IMR-90 (cell line): Measurements from ENCODE around the gene KCNQ1. TPM values are rescaled to one million over a fixed set of nuclear protein-coding genes. Genes with fewer than 3 reads are reported as not detected.

Experiments
- ATAC-seq: fragments of 200-7000 bp; cut with Tn5 transposase; 2 replicates; pipeline ENCODE4 v1.9.1; 2020; ENCODE audit warnings: low read depth, mild to moderate bottlenecking, moderate library complexity
- BruUV-seq: library from RNA; stranded (reverse); fragments of 400-500 nt; replicated peaks from 2 replicates; lab custom pipeline; 2021; lab: Mats Ljungman, UMichigan
- CTCF ChIA-PET: fragments of 300-600 bp; formaldehyde crosslinking; extraction: SDS; loops from one replicate; lab custom pipeline; 2021; ENCODE audit warnings: antibody characterized with exemption; lab: Yijun Ruan, JAX
- POLR2A ChIA-PET: fragments of 300-600 bp; sonication (Branson Sonifier 250); formaldehyde crosslinking; loops from one replicate; lab custom pipeline; 2022; ENCODE audit warnings: antibody characterized with exemption; ENCODE audit not compliant: unreplicated experiment; lab: Charles Lee
- DNase-seq: peaks from one replicate; pipeline ENCODE4 v3.0.0; 2013
- H2AFZ ChIP-seq: replicated peaks from 2 replicates; pipeline ENCODE3; 2013; ENCODE audit warnings: low read length, mild to moderate bottlenecking; ENCODE audit not compliant: poor library complexity
- H2AK5ac ChIP-seq: 2 replicates; pipeline ENCODE4 v1.6.1; 2013; ENCODE audit warnings: low read depth, low read length, inconsistent platforms
- H2AK9ac ChIP-seq: replicated peaks from 2 replicates; pipeline ENCODE3; 2013; ENCODE audit warnings: mild to moderate bottlenecking, low read depth, low read length, moderate library complexity; ENCODE audit not compliant: poor library complexity
- H2BK120ac ChIP-seq: 2 replicates; pipeline ENCODE4 v1.6.1; 2013; ENCODE audit warnings: low read depth, low read length, inconsistent platforms
- H2BK15ac ChIP-seq: 3 replicates; pipeline ENCODE4 v1.6.1; 2013; ENCODE audit warnings: low read depth, low read length, inconsistent platforms
- H2BK20ac ChIP-seq: 2 replicates; pipeline ENCODE4 v1.6.1; 2013; ENCODE audit warnings: low read depth, mild to moderate bottlenecking, inconsistent platforms, low read length, moderate library complexity
- H2BK5ac ChIP-seq: 2 replicates; pipeline ENCODE4 v1.6.1; 2013; ENCODE audit warnings: mild to moderate bottlenecking, low read depth, low read length, inconsistent platforms; ENCODE audit not compliant: poor library complexity, severe bottlenecking
- H3K14ac ChIP-seq: replicated peaks from 2 replicates; pipeline ENCODE4 v1.6.1; 2013; ENCODE audit warnings: low read depth, low read length, inconsistent platforms
- H3K18ac ChIP-seq: 2 replicates; pipeline ENCODE4 v1.6.1; 2013; ENCODE audit warnings: low read depth, low read length, control low read depth
- H3K23ac ChIP-seq: 2 replicates; pipeline ENCODE4 v1.6.1; 2013; ENCODE audit warnings: low read depth, low read length, inconsistent platforms
- H3K27ac ChIP-seq: 2 replicates; pipeline ENCODE4 v1.5.1; 2013; ENCODE audit warnings: mild to moderate bottlenecking, control low read depth, low read length; ENCODE audit not compliant: insufficient read depth
- H3K27me3 ChIP-seq: 2 replicates; pipeline ENCODE4 v1.6.1; 2013; ENCODE audit warnings: low read length; ENCODE audit not compliant: control insufficient read depth, insufficient read depth
- H3K36me3 ChIP-seq: 2 replicates; pipeline ENCODE4 v1.6.1; 2013; ENCODE audit warnings: low read length, mixed read lengths; ENCODE audit not compliant: control insufficient read depth, insufficient read depth
- H3K4ac ChIP-seq: 2 replicates; pipeline ENCODE4 v1.6.1; 2013; ENCODE audit warnings: low read depth, low read length, inconsistent platforms
- H3K4me1 ChIP-seq: 2 replicates; pipeline ENCODE4 v1.6.1; 2013; ENCODE audit warnings: low read length, mixed read lengths; ENCODE audit not compliant: control insufficient read depth, insufficient read depth
- H3K4me2 ChIP-seq: 2 replicates; pipeline ENCODE4 v1.6.1; 2013; ENCODE audit warnings: low read depth, mild to moderate bottlenecking, control low read depth, low read length, moderate library complexity
- H3K4me3 ChIP-seq: 2 replicates; pipeline ENCODE4 v1.5.1; 2013; ENCODE audit warnings: low read depth, mild to moderate bottlenecking, control low read depth, low read length, moderate library complexity; ENCODE audit not compliant: insufficient read depth
- H3K56ac ChIP-seq: 2 replicates; pipeline ENCODE4 v1.6.1; 2013; ENCODE audit warnings: low read length, inconsistent platforms; ENCODE audit not compliant: insufficient read depth; ENCODE audit errors: extremely low read depth
- H3K79me1 ChIP-seq, 2 experiments: 2 replicates each; pipeline ENCODE4 v1.6.1; 2013; ENCODE audit warnings: low read length in 2 of 2, inconsistent platforms in 1 of 2, low read depth in 1 of 2
- H3K9ac ChIP-seq: 2 replicates; pipeline ENCODE4 v1.6.1; 2013; ENCODE audit warnings: low read depth, low read length, control low read depth
- H3K9me1 ChIP-seq: 2 replicates; pipeline ENCODE4 v1.6.1; 2013; ENCODE audit warnings: low read length, inconsistent platforms; ENCODE audit not compliant: insufficient read depth
- H3K9me3 ChIP-seq: 2 replicates; pipeline ENCODE4 v1.6.1; 2013; ENCODE audit warnings: low read length; ENCODE audit not compliant: control insufficient read depth, insufficient read depth
- H4K20me1 ChIP-seq: 2 replicates; pipeline ENCODE4 v1.6.1; 2013; ENCODE audit warnings: low read length, inconsistent platforms; ENCODE audit not compliant: insufficient read depth
- H4K5ac ChIP-seq: 2 replicates; pipeline ENCODE4 v1.6.1; 2013; ENCODE audit warnings: mild to moderate bottlenecking, low read depth, low read length, control low read depth
- H4K8ac ChIP-seq, 2 experiments: 2 replicates each; pipeline ENCODE4 v1.6.1; 2013; ENCODE audit warnings: low read depth in 2 of 2, low read length in 2 of 2, control low read depth in 1 of 2, inconsistent platforms in 1 of 2
- H4K91ac ChIP-seq: 2 replicates; pipeline ENCODE4 v1.6.1; 2013; ENCODE audit warnings: low read depth, low read length, inconsistent platforms; ENCODE audit not compliant: insufficient read depth
- CHD1 ChIP-seq: IDR thresholded peaks from 2 replicates; pipeline ENCODE4 v1.6.1; 2012; ENCODE audit warnings: low read depth, low read length, improper control_type of control experiment
- FOS ChIP-seq: fragments of 150-350 bp; IDR thresholded peaks from 2 replicates; pipeline ENCODE4 v1.6.1; 2016; ENCODE audit warnings: low read depth, low read length
- MAFK ChIP-seq: IDR thresholded peaks from 2 replicates; pipeline ENCODE4 v1.6.1; 2012; ENCODE audit warnings: low read depth, low read length, improper control_type of control experiment
- MAZ ChIP-seq: IDR thresholded peaks from 2 replicates; pipeline ENCODE4 v1.6.1; 2012; ENCODE audit warnings: low read depth, mild to moderate bottlenecking, low read length, improper control_type of control experiment, moderate library complexity, borderline replicate concordance
- MXI1 ChIP-seq: IDR thresholded peaks from 2 replicates; pipeline ENCODE4 v1.6.1; 2012; ENCODE audit warnings: low read depth, mild to moderate bottlenecking, low read length, moderate library complexity, borderline replicate concordance
- NFE2L2 ChIP-seq: fragments of 150-350 bp; IDR thresholded peaks from 2 replicates; pipeline ENCODE4 v1.6.1; 2016; ENCODE audit warnings: low read depth, mild to moderate bottlenecking, low read length
- POLR2A ChIP-seq: IDR thresholded peaks from 2 replicates; pipeline ENCODE4 v1.6.1; 2012; ENCODE audit warnings: mild to moderate bottlenecking, low read depth, low read length
- RAD21 ChIP-seq: IDR thresholded peaks from 2 replicates; pipeline ENCODE4 v1.6.1; 2012; ENCODE audit warnings: low read length, improper control_type of control experiment
- RCOR1 ChIP-seq: IDR thresholded peaks from 2 replicates; pipeline ENCODE4 v1.6.1; 2012; ENCODE audit warnings: mild to moderate bottlenecking, low read length, improper control_type of control experiment; ENCODE audit not compliant: insufficient replicate concordance
- SMC3 ChIP-seq: fragments of 150-350 bp; IDR thresholded peaks from 2 replicates; pipeline ENCODE4 v1.6.1; 2016; ENCODE audit warnings: low read depth, mild to moderate bottlenecking, antibody characterized with exemption, low read length, moderate library complexity
- WGBS, 2 experiments: methylation state at CpG; one replicate each; pipeline versions ENCODE4 v1.1.5 to v1.1.7; 2013; ENCODE audit warnings: missing lambda C conversion rate in 2 of 2; ENCODE audit not compliant: insufficient read length in 1 of 2; ENCODE audit errors: extremely low coverage in 2 of 2; 5-methylcytosine and 5-hydroxymethylcytosine counted together
- dilution Hi-C: fragments of 300-500 bp; cut with HindIII; formaldehyde crosslinking; loops from one replicate; pipeline ENCODE4 v1.14.3; 2018; ENCODE audit warnings: low sequenced_read_pairs; ENCODE audit not compliant: unreplicated experiment
- in situ Hi-C: fragments of 300-500 bp; cut with MboI; formaldehyde crosslinking; loops from 3 replicates; pipeline ENCODE4 v1.14.3; 2019; ENCODE audit warnings: low sequenced_read_pairs, inconsistent platforms, mixed read lengths
- intact Hi-C: fragments of 100-400 bp; cut with micrococcal nuclease; formaldehyde crosslinking; loops from 2 replicates; pipeline ENCODE4 v1.10.0; 2022
- polyA plus RNA-seq, 3 experiments: library from polyadenylated mRNA; depleted of rRNA; stranded (reverse); fragments of >200 nt; gene quantifications; 2 replicates each; pipeline ENCODE4 v1.2.3, GENCODE V29; 2012; ENCODE audit warnings: low replicate concordance in 1 of 3
- total RNA-seq: library from RNA; depleted of rRNA; stranded (reverse); fragments of >200 nt; gene quantifications from 2 replicates; pipeline ENCODE4 v1.2.3, GENCODE V29; 2012
- TF ChIP-seq, protein P1 (sequence below): fragments of 150-350 bp; IDR thresholded peaks from 2 replicates; pipeline ENCODE4 v1.6.1; 2016; ENCODE audit warnings: low read depth, mild to moderate bottlenecking, low read length, moderate library complexity, borderline replicate concordance
- TF ChIP-seq, protein P2 (sequence below): conservative IDR thresholded peaks from 2 replicates; pipeline ENCODE4 v1.5.1; 2012; ENCODE audit warnings: mild to moderate bottlenecking, low read depth, low read length, improper control_type of control experiment
- TF ChIP-seq, protein P3 (sequence below): fragments of 150-350 bp; IDR thresholded peaks from 2 replicates; pipeline ENCODE4 v1.6.1; 2017; ENCODE audit warnings: mild to moderate bottlenecking, antibody characterized with exemption, low read length, low read depth

The KCNQ1 gene
- total and polyA plus RNA-seq, 2 of the 4 experiments (the other 2 are of a cell fraction), result 0.07 TPM; not detected in 1

DNA sequence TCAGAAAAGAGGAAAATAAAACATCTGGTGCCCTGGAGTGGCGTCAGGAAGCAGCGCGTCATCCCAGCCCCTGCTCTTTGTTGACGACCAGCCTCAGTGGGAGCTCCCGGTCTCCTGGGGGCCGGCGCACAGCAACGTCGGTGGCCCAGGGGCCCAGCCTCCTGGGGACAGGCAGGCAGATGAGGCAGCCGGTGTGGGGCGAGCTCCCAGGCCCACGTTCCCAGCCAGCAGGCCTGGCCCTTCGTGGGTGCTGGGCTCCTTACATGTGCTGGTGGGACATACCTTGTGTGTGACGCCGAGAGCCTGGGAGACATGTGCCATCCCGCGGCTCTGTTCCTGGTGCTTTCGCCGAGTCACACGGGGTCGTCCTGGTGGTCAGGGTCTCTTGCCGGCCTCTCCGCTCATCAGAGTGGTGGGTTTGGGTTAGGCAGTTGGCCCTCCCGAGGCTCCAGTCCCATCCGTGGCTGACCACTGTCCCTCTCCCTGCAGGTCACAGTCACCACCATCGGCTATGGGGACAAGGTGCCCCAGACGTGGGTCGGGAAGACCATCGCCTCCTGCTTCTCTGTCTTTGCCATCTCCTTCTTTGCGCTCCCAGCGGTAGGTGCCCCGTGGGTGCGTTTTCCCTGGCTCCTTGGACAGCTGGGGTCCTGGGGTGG is 138.3 kb downstream of the KCNQ1 start (continued):
- TF ChIP-seq MAZ, result no peak
- TF ChIP-seq SMC3, result no peak
- TF ChIP-seq RCOR1, result no peak
- no peak for TF ChIP-seq RAD21

DNA sequence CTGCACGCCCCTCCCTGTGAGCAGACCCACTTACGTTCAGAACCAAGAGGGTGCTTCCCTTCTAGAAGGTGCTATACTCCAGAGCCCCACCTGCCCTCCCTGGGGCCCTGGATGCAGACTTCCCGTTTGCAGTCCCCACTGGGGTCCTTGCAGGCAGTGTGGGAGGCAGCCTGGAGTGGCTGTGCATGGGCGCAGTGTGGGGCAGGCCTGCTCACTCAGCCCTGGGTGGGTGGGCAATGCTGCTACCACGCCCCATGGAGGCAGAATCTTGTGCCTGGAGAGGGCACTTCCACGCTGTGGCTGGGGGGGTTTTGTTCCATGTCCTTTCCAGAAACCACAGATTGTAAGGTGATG is 138.8 kb downstream of the KCNQ1 start:
- no peaks in the 10 kb centered on the region for H3K36me3 ChIP-seq
- H2BK15ac ChIP-seq, result no peak overlapping the region
- H2BK20ac ChIP-seq, result no peak overlapping the region
- intact Hi-C loops (no loop called here), dilution Hi-C loops (no loop called here), in situ Hi-C loops (no loop called here)
- H4K8ac ChIP-seq, result no peak overlapping the region
- H3K18ac ChIP-seq, result no peak overlapping the region
- 100% methylated on average over 1 of the region's 6 CpGs; no CpG with 5 or more reads in 1 of the 2 experiments for WGBS, 2 experiments
- H3K14ac ChIP-seq, result no peak overlapping the region
- no peak overlapping the region for H3K4me3 ChIP-seq
- no peak overlapping the region for H3K27ac ChIP-seq
- no peaks in the 10 kb centered on the region for H3K9me3 ChIP-seq
- H3K4me1 ChIP-seq, result no peaks in the 10 kb centered on the region
- H2AK9ac ChIP-seq, result no peak overlapping the region
- no peaks in the 10 kb centered on the region; the same call in 1 of the 2 replicates for H3K9me1 ChIP-seq
- no peak overlapping the region for H3K4me2 ChIP-seq
- no peak overlapping the region for H4K91ac ChIP-seq
- H3K56ac ChIP-seq, result no peak overlapping the region
- H3K79me1 ChIP-seq, result no peaks in the 10 kb centered on the region
- ChIA-PET POLR2A (no interaction called here), CTCF (no interaction called here)
- H2BK5ac ChIP-seq, result no peak overlapping the region
- DNase-seq (no peak), ATAC-seq (no peak)
- H3K23ac ChIP-seq, result no peak overlapping the region
- H4K20me1 ChIP-seq, result no peaks in the 10 kb centered on the region
- no peak overlapping the region for H3K4ac ChIP-seq
- no peak overlapping the region for H2AK5ac ChIP-seq
- H2AFZ ChIP-seq, result no peak overlapping the region
- no peak overlapping the region for H3K9ac ChIP-seq
- H2BK120ac ChIP-seq, result no peak overlapping the region
- H4K5ac ChIP-seq, result no peak overlapping the region
- BruUV-seq, result no TSS peak
- H3K27me3 ChIP-seq, result peaks cover 13% of the 10 kb centered on the region; the same call in 1 of the 2 replicates
- TF ChIP-seq, protein P1, sequence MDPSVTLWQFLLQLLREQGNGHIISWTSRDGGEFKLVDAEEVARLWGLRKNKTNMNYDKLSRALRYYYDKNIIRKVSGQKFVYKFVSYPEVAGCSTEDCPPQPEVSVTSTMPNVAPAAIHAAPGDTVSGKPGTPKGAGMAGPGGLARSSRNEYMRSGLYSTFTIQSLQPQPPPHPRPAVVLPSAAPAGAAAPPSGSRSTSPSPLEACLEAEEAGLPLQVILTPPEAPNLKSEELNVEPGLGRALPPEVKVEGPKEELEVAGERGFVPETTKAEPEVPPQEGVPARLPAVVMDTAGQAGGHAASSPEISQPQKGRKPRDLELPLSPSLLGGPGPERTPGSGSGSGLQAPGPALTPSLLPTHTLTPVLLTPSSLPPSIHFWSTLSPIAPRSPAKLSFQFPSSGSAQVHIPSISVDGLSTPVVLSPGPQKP, result no peak
- TF ChIP-seq NFE2L2 (no peak), MAFK (no peak), RCOR1 (no peak), FOS (no peak), CHD1 (no peak), MAZ (no peak), POLR2A (no peak), SMC3 (no peak), MXI1 (no peak)
- TF ChIP-seq, protein P2, sequence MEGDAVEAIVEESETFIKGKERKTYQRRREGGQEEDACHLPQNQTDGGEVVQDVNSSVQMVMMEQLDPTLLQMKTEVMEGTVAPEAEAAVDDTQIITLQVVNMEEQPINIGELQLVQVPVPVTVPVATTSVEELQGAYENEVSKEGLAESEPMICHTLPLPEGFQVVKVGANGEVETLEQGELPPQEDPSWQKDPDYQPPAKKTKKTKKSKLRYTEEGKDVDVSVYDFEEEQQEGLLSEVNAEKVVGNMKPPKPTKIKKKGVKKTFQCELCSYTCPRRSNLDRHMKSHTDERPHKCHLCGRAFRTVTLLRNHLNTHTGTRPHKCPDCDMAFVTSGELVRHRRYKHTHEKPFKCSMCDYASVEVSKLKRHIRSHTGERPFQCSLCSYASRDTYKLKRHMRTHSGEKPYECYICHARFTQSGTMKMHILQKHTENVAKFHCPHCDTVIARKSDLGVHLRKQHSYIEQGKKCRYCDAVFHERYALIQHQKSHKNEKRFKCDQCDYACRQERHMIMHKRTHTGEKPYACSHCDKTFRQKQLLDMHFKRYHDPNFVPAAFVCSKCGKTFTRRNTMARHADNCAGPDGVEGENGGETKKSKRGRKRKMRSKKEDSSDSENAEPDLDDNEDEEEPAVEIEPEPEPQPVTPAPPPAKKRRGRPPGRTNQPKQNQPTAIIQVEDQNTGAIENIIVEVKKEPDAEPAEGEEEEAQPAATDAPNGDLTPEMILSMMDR, result no peak
- TF ChIP-seq, protein P3, sequence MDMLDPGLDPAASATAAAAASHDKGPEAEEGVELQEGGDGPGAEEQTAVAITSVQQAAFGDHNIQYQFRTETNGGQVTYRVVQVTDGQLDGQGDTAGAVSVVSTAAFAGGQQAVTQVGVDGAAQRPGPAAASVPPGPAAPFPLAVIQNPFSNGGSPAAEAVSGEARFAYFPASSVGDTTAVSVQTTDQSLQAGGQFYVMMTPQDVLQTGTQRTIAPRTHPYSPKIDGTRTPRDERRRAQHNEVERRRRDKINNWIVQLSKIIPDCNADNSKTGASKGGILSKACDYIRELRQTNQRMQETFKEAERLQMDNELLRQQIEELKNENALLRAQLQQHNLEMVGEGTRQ, result no peak
